Dermis microvascular lymphatic vessel endothelial cell (primary cell): Measurements from ENCODE around the gene FANCM. TPM values are rescaled to one million over a fixed set of nuclear protein-coding genes. Genes with fewer than 3 reads are reported as not detected.
"Not testable (repeated sequence)": the region's sequence is repeated elsewhere in the genome, so short reads cannot be mapped to it uniquely, and the experiment has no call there.

Source experiments
- DNase-seq, 2 donors: peaks; one replicate each; pipeline versions ENCODE4 v3.0.0 to v3.0.0-alpha.2; 2010; ENCODE audit warnings: low read depth in 2 of 2
- total RNA-seq: library from RNA; depleted of rRNA; stranded (reverse); fragments of >200 nt; gene quantifications from 2 replicates; pipeline ENCODE4 v1.2.1, GENCODE V29; 2014

FANCM gene
- total RNA-seq = 7.5 and 8.0 TPM in 2 replicates

GRCh38 chr14:45135659-45136395, at the start of gene FANCM:
Gene FANCM, plus strand, starts transcription at chr14:45135930. Its CDS starts 102 bp downstream, at chr14:45136032.
- DNase-seq = peak; percentile 99

- no peak for DNase-seq
Measured at GRCh38 chr14:45089813-45090212, 45.9 kb upstream of the FANCM start.

GRCh38 chr14:45091710-45092109, 44.0 kb upstream of the FANCM start:
- peak in 1 of 2 donors; percentile 9 for DNase-seq

- no peak for DNase-seq
Measured at GRCh38 chr14:45094275-45094674, 41.5 kb upstream of the FANCM start.

- DNase-seq = no peak
Measured at GRCh38 chr14:45095143-45095542, 40.6 kb upstream of the FANCM start.

GRCh38 chr14:45096218-45096617, 39.5 kb upstream of the FANCM start:
- no peak for DNase-seq

- DNase-seq = no peak
Measured at GRCh38 chr14:45103806-45104205, 31.9 kb upstream of the FANCM start.

GRCh38 chr14:45104561-45104960, 31.2 kb upstream of the FANCM start:
- no peak for DNase-seq

GRCh38 chr14:45112896-45113781, 22.6 kb upstream of the FANCM start:
- peak in 1 of 2 donors; percentile 26 for DNase-seq

GRCh38 chr14:45114327-45114726, 21.4 kb upstream of the FANCM start:
- no peak for DNase-seq

GRCh38 chr14:45118594-45118993, 17.1 kb upstream of the FANCM start:
- no peak for DNase-seq

- DNase-seq = no peak
Measured at GRCh38 chr14:45120096-45120495, 15.6 kb upstream of the FANCM start.

- DNase-seq = no peak
Measured at GRCh38 chr14:45123271-45123670, 12.5 kb upstream of the FANCM start.

GRCh38 chr14:45125754-45126153, 10.0 kb upstream of the FANCM start:
- no peak for DNase-seq

- DNase-seq = no peak
Measured at GRCh38 chr14:45128963-45129629, 6.6 kb upstream of the FANCM start.

- no peak for DNase-seq
Measured at GRCh38 chr14:45133683-45134050, 2.1 kb upstream of the FANCM start.

GRCh38 chr14:45134051-45134958, 1.4 kb upstream of the FANCM start, which contains the start of gene FKBP3:
Gene FKBP3, minus strand, starts transcription at chr14:45134481. Its CDS starts 25 bp downstream, at chr14:45134456.
- peak; percentile 98 to 100 for DNase-seq

GRCh38 chr14:45135156-45135555, 574 bp upstream of the FANCM start:
- DNase-seq = peak; percentile 15 to 57

GRCh38 chr14:45136399-45136798, 669 bp downstream of the FANCM start:
- no peak for DNase-seq

GRCh38 chr14:45140661-45141187, 5.0 kb downstream of the FANCM start:
- DNase-seq = no peak

GRCh38 chr14:45142083-45142482, 6.4 kb downstream of the FANCM start:
- DNase-seq = not testable (repeated sequence)
